GM19468 (cell line): Measurements from ENCODE around the gene RHOBTB3.
"Not testable (repeated sequence)": the region's sequence is repeated elsewhere in the genome, so short reads cannot be mapped to it uniquely, and the experiment has no call there.

Experiments
- ATAC-seq: cut with Tn5 transposase; IDR thresholded peaks from one replicate; pipeline ENCODE4 v1.9.1; 2021; ENCODE audit warnings: mild to moderate bottlenecking, moderate library complexity, moderate number of reproducible peaks; ENCODE audit not compliant: unreplicated experiment; ENCODE audit errors: extremely low read depth

Gene RHOBTB3

DNA sequence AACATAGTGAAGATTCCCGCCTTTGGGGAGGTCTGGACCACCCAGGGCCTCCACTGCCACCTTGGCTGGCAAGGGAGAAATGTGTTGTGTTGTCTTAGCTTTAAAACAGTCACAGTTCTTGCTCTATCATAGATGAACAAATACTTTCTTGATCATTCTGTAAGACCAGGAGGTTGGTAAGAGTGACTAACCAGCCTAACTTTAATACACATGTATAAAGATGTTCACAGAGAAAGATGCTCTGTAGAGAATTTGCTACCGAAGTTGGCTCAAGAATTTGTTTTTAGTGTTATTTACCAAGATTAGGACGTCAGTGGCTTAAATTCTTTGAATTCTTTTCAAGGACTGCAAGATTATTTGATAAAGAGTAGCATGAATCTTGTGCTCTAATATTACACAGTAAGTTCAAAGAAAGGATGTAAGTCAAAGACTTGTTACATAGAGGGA, 63.0 kb downstream of the RHOBTB3 start:
- no peak for ATAC-seq

- no peak for ATAC-seq
Observed at GRCh38 chr5:95797301-95797700, 66.2 kb downstream of the RHOBTB3 start.

DNA sequence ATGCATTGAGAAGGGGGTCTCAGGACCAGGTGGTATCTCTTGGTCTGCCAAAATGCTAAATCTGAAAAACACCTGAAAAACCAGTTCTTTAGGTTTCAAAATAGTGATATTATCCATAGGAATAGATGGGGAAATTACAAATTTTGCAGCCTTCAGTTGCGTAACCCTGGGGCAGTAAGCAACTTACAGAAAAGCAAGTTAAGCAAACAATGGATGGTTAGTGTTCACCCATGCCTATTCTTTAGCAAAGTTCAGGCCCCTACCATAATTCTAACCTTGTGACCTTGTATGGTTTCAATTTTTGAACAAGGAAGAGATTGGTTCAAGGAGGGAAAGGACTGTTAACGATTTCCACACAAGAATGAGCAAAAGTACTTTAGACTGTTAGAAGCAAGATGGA, 66.9 kb downstream of the RHOBTB3 start:
- ATAC-seq = no peak

DNA sequence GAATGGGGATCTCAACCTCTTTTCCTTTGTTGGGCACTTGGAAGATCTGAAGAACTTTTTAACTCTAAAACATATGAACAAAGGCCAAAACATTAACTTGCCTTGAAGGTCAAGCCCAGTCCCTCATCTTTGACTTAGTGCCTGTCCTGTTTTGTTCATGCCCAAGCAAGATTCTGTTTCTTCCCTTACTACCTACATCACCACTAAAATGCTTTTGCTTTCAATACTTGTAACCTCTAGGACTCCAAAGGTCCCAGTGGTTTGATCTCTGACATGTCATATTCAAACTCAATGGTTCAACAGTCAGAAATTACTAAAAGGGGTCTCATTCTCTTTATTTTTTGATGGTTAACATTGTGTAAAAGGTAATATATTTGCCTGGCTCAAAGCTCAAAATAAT, 67.4 kb downstream of the RHOBTB3 start:
- no peak for ATAC-seq

GRCh38 chr5:95799191-95799835, 68.2 kb downstream of the RHOBTB3 start:
- no peak for ATAC-seq

- ATAC-seq = no peak
Observed at GRCh38 chr5:95800553-95800952, 69.4 kb downstream of the RHOBTB3 start.

DNA sequence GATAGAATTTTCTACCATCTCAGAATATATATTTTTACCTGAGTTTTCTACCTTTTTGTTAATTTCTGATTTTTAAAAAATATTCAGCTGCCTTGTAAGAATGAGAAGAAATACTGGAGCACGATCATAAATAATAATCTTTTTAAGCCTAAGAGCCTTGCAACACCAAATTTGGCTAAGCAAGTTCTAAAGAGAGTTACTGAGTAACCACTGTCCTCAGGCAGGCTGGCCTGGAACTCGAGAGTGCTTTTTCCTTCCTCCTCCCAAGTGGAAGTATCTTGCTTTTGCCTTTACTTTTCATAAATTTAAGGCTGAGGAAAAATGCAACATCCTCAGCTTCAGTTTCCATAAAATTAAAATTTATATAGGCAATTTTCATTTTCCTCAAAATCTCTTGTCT, 70.4 kb downstream of the RHOBTB3 start:
- ATAC-seq = no peak

DNA sequence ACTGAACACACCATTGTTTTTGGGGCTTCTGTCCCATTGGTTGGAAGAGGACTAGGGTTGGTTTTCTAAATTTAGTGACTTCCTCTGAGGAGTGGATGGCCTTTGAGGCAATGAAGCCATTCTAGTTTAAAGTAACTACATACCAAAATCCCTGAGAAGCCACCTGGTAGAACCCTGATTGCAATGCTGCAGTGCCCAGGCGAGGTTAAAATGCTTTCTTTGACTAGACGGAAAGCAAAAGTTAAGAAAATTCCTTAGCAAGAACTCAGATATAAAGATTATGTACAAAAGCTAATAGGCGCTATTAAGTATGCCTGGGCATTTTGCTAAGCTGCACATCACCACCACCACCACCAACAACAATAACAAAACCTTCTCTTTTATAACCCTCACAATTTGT, 70.8 kb downstream of the RHOBTB3 start:
- no peak for ATAC-seq

- no peak for ATAC-seq
Observed at GRCh38 chr5:95803271-95804148, 72.4 kb downstream of the RHOBTB3 start.

DNA sequence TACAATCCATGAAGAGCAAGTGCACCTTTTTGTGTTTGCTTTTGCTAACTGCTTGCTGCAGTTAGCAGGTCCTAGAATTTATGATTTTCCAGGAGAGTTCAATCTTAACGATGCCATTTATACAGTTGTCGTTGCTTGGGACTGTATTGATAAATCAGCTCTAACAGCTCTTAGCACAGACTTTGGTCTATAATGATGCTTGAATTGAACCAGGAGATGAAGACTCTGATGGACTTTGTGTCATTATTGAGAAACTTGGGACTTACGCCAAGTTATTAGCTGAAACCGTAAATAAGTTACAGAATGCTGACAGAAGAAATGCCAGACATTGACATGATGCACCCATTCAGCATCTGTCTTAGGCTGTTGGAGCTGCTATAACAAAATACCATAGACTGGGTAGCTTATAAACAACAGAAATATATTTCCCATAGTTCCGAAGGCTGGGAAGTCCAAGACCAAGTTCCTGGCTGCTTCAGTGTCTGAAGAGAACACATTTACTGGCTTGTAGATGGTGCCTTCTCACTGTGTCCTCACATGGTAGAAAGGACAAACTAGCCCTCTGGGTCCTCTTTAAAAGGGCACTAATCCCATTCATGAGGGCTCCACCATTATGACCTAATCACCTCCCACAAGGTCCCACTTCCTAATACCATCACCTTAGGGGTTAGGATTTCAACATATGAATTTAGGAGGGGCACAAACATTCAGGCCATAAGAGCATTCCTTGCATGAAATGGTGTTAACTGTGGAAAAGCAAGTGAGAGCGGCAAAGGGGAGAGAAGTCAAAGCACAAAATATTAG, 73.8 kb downstream of the RHOBTB3 start:
- ATAC-seq = no peak

- no peak for ATAC-seq
Observed at GRCh38 chr5:95806687-95807086, 75.6 kb downstream of the RHOBTB3 start.

DNA sequence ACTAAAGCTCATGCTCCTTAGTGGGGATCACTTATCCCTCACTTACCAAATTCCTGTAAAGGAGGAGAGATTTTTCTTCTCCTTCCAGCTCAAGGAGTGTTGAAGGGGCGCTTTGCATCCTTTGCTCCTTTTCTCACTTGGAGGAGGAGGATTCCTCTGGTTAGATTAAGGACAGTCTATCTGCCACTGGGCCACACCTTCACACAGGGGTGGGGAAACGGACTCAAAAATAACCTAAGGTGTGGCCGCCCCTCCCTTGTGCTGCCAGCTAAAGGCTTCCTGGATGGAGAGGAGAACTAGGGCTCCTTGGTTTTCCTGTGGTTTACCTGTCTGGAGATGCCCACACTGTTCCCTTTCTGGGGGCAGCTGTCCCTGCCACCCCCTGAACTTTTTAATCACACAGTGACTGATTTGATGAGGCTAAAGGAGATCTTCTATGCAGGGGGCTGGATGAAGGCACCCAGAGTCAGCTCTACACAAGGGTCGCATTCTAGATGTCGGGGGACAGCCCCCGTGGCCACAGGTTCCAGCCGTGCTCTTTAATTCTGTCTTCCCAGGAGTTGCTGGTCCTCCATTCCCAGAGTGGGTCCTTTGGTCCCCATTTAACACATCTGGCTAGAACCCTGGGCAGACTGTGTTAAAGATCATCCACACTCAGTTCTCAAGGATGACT, 77.0 kb downstream of the RHOBTB3 start:
- ATAC-seq = no peak

DNA sequence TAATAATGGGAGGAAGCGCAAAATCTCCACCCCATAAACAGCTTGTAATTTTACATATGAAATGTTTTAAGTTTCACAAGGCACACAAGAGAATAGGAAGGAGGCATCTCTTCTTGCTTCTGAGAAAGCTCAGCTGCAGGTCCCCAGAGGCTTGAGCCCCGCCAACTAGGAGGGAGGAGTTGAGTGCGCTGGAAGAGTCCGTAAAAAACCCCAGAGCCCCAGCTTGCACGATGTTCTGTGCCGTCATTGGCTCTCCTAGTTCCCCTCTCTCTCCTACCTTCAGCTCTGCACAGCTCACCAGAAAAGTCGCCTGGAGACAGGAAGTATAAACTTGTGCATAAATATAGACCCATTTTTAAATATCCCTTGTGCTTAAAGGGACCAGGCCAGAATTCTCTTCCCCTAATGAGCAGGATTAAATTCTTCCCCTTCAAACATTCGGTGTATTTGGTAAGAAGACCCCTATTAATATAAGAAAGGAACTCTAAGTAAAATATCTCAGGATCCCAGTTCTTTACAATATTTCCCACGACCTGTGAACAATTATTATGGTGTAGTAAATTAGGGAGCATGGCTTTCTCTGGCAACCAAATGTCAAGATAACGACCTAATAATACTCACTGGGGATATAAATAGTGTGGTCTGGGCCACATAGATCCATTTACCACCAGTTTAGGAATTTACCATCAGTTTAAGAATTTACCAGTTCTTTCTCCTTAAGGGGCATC, 77.7 kb downstream of the RHOBTB3 start:
- peak; percentile 99 for ATAC-seq

DNA sequence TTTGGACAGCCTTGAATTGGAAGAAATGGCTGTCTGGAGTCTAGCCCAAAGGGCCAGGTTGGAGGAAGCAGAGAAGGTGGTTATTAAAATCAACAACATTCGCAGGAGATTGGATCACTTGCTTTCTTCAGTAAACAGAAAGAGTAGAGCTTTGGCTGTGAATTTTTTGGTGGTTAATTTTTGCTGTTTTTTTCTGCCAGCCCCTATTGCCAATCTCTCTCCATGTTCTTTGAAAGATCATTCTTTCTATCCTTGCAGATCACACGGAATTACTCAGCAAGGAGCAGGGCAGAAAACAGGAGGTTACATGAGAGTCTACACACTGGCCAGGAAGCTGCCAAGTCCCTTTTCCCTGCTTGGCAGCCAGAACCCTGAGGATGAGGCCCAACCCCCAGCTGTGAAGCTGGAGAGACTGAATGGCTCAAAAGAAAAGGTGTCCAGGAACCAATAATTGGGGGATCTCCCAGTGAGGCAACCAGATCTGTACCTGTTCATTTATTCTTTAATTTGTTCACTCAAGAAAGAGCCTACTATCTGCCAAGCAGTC, 78.4 kb downstream of the RHOBTB3 start:
- ATAC-seq = no peak

GRCh38 chr5:95810305-95811125, 79.4 kb downstream of the RHOBTB3 start:
- no peak for ATAC-seq

DNA sequence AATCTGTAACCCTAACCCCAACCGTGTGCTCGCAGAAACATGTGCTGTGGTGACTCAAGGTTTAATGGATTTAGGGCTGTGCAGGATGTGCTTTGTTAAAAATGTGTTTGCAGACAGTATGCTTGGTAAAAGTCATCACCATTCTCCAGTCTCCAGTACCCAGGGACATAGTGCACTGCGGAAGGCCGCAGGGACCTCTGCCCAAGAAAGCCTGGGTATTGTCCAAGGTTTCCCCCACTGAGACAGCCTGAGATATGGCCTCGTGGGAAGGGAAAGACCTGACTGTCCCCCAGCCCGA, 79.9 kb downstream of the RHOBTB3 start:
- ATAC-seq = not testable (repeated sequence)

- ATAC-seq = not testable (repeated sequence)
Observed at GRCh38 chr5:95811461-95812073, 80.4 kb downstream of the RHOBTB3 start.

GRCh38 chr5:95812074-95812471, 80.9 kb downstream of the RHOBTB3 start:
- no peak for ATAC-seq
